Mesendoderm (in vitro differentiated cells): ENCODE measurements around the gene NUAK2.

ENCODE experiments used
- DNase-seq: peaks from one replicate; pipeline ENCODE4 v3.0.0; 2013
- H2AK5ac ChIP-seq: 2 replicates; pipeline ENCODE4 v1.6.1; 2013; ENCODE audit warnings: low read length, inconsistent platforms
- H2BK120ac ChIP-seq: 2 replicates; pipeline ENCODE4 v1.6.1; 2013; ENCODE audit warnings: low read depth, mild to moderate bottlenecking, low read length, moderate library complexity, mixed read lengths
- H2BK15ac ChIP-seq: replicated peaks from 2 replicates; pipeline ENCODE4 v1.6.1; 2013; ENCODE audit warnings: low read depth, mild to moderate bottlenecking, moderate library complexity
- H2BK5ac ChIP-seq: 2 replicates; pipeline ENCODE4 v1.6.1; 2013; ENCODE audit warnings: low read length, inconsistent platforms
- H3K18ac ChIP-seq: 2 replicates; pipeline ENCODE4 v1.6.1; 2013; ENCODE audit warnings: mild to moderate bottlenecking, low read length, mixed read lengths
- H3K23ac ChIP-seq: one replicate; pipeline ENCODE4 v1.6.1; 2013; ENCODE audit warnings: low read length
- H3K27ac ChIP-seq: 2 replicates; pipeline ENCODE4 v1.5.1; 2013; ENCODE audit warnings: low read depth, mild to moderate bottlenecking, inconsistent platforms, low read length, moderate library complexity
- H3K27me3 ChIP-seq: 2 replicates; pipeline ENCODE4 v1.6.1; 2013; ENCODE audit warnings: low read length, control low read depth, mild to moderate bottlenecking, inconsistent platforms; ENCODE audit not compliant: insufficient read depth, poor library complexity
- H3K36me3 ChIP-seq: 2 replicates; pipeline ENCODE4 v1.6.1; 2013; ENCODE audit warnings: low read length, inconsistent platforms; ENCODE audit not compliant: control insufficient read depth, insufficient read depth
- H3K4ac ChIP-seq: one replicate; pipeline ENCODE4 v1.6.1; 2013; ENCODE audit warnings: low read depth, mild to moderate bottlenecking, low read length, moderate library complexity
- H3K4me1 ChIP-seq: 2 replicates; pipeline ENCODE4 v1.6.1; 2013; ENCODE audit warnings: low read depth, low read length, inconsistent platforms; ENCODE audit not compliant: control insufficient read depth
- H3K4me2 ChIP-seq: 2 replicates; pipeline ENCODE4 v1.6.1; 2013; ENCODE audit warnings: low read length
- H3K4me3 ChIP-seq: 2 replicates; pipeline ENCODE4 v1.5.1; 2013; ENCODE audit warnings: mild to moderate bottlenecking, low read length
- H3K56ac ChIP-seq: one replicate; pipeline ENCODE4 v1.6.1; 2013; ENCODE audit warnings: low read length
- H3K79me1 ChIP-seq: 2 replicates; pipeline ENCODE4 v1.6.1; 2013; ENCODE audit warnings: low read length, inconsistent platforms
- H3K79me2 ChIP-seq: 2 replicates; pipeline ENCODE4 v1.6.1; 2013; ENCODE audit warnings: mild to moderate bottlenecking, low read length; ENCODE audit not compliant: control insufficient read depth, insufficient read depth
- H3K9ac ChIP-seq: 2 replicates; pipeline ENCODE4 v1.6.1; 2013; ENCODE audit warnings: low read length, inconsistent platforms
- H4K5ac ChIP-seq: one replicate; pipeline ENCODE4 v1.6.1; 2013; ENCODE audit warnings: low read length
- H4K8ac ChIP-seq: one replicate; pipeline ENCODE4 v1.6.1; 2013; ENCODE audit warnings: low read depth, mild to moderate bottlenecking, control low read depth, low read length, moderate library complexity
- WGBS: extraction: QIAGEN DNeasy Blood & Tissue Kit; methylation state at CpG from one replicate; pipeline ENCODE4 v1.1.7; 2013; ENCODE audit warnings: low lambda C conversion rate, missing lambda C conversion rate; ENCODE audit not compliant: insufficient coverage; ENCODE audit errors: extremely low coverage; 5-methylcytosine and 5-hydroxymethylcytosine counted together

NUAK2 gene

DNA sequence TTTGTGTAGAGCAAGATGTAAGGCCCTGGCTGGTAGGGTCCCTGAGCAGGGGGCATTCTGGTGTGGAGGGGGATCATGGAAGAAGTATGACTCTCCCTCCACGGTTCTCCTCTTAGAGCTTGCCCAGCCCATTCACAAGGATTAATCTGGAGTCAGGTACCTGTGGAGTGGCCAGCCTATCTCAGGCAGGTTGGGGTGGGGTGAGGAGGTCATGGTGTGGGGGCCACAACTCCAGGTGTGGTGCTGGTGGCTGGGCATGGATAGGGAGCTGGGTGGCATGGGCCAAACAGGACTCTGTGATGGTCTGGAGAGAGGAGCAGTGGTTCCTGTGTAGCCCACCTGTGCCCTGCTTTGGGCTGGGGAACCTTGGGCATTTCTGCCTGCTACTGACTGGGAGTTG is 61.5 kb downstream of the NUAK2 start:
- Histone ChIP-seq H3K27me3 (no peaks in the 10 kb centered on the region), H3K79me2 (no peaks in the 10 kb centered on the region), H2AK5ac (no peak overlapping the region), H3K4me3 (no peak overlapping the region), H3K4me2 (no peak overlapping the region), H3K56ac (peak overlapping the region; percentile 17), H3K9ac (no peak overlapping the region), H3K18ac (no peak overlapping the region), H3K79me1 (no peaks in the 10 kb centered on the region), H3K4ac (no peak overlapping the region), H3K4me1 (peaks cover 3% of the 10 kb centered on the region), H3K27ac (no peak overlapping the region), H4K5ac (no peak overlapping the region), H2BK120ac (no peak overlapping the region), H4K8ac (no peak overlapping the region), H3K23ac (no peak overlapping the region), H3K36me3 (no peaks in the 10 kb centered on the region), H2BK5ac (no peak overlapping the region), H2BK15ac (no peak overlapping the region)
- no CpG with 5 or more reads among the region's 1 CpG for WGBS
- DNase-seq, result no peak

DNA sequence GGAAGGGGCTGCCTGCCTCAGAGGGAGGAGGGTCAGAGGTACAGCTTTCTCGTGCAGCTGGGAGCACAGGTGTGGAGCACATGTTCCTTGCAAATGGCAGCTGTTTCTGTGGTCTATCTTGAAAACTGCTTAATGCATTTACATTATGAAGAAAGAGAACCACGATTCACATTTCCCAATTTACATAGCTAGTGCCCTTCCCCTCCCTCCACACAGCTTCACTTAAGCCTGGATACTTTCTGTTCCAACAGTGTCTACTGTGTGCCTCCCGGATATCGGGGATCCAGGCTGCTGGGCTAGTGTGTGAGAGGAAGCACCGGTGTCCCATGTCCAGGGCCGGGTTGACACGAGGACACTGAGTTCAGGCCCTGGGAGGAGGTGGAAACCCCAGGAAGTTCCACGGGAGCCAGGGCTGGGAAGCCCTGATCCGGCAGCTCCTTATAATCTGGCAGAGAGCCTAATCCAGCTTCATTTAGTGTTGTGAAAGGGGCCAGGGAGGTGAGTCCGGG is 62.2 kb downstream of the NUAK2 start:
- Histone ChIP-seq H3K23ac (no peak overlapping the region), H4K8ac (no peak overlapping the region), H3K9ac (no peak overlapping the region), H3K4me2 (no peak overlapping the region), H3K27ac (no peak overlapping the region), H3K4me1 (peaks cover 3% of the 10 kb centered on the region), H3K27me3 (no peaks in the 10 kb centered on the region), H3K56ac (peak overlapping the region; percentile 17), H2BK120ac (no peak overlapping the region), H4K5ac (no peak overlapping the region), H2BK5ac (no peak overlapping the region), H2AK5ac (no peak overlapping the region), H3K4ac (no peak overlapping the region), H3K18ac (no peak overlapping the region), H3K79me1 (no peaks in the 10 kb centered on the region), H2BK15ac (no peak overlapping the region), H3K36me3 (no peaks in the 10 kb centered on the region), H3K4me3 (no peak overlapping the region), H3K79me2 (no peaks in the 10 kb centered on the region)
- no peak for DNase-seq
- no CpG with 5 or more reads among the region's 10 CpGs for WGBS

DNA sequence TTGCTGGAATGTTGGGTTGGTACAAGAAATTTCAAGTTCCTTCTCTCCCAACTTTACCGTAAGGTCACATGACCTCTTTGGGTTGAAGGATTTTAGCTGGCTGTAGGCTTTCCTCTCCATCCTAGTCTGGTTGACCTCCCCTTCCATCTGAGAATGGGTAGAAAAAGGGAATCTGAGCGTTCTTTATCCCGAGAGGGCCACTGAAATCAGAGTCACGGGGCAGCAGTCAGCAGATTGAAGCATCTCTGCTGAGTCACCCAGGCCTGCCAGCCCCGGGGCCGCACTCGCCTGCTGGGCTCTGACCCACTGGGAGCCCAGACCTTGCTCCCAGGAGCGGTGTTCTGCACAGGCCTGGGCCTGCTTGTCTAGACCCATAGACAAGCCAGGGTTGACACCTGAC is 62.8 kb downstream of the NUAK2 start:
- Histone ChIP-seq H3K23ac (no peak overlapping the region), H2BK120ac (no peak overlapping the region), H3K56ac (no peak overlapping the region), H2BK15ac (no peak overlapping the region), H3K4me1 (peaks cover 3% of the 10 kb centered on the region), H3K27ac (no peak overlapping the region), H3K4ac (peak overlapping the region; percentile 24), H3K27me3 (no peaks in the 10 kb centered on the region), H4K5ac (no peak overlapping the region), H4K8ac (no peak overlapping the region), H3K9ac (no peak overlapping the region), H3K79me2 (no peaks in the 10 kb centered on the region), H3K4me2 (no peak overlapping the region), H3K36me3 (no peaks in the 10 kb centered on the region), H2BK5ac (no peak overlapping the region), H3K4me3 (no peak overlapping the region), H2AK5ac (no peak overlapping the region), H3K79me1 (no peaks in the 10 kb centered on the region), H3K18ac (no peak overlapping the region)
- no CpG with 5 or more reads among the region's 8 CpGs for WGBS
- peak; percentile 42 for DNase-seq

DNA sequence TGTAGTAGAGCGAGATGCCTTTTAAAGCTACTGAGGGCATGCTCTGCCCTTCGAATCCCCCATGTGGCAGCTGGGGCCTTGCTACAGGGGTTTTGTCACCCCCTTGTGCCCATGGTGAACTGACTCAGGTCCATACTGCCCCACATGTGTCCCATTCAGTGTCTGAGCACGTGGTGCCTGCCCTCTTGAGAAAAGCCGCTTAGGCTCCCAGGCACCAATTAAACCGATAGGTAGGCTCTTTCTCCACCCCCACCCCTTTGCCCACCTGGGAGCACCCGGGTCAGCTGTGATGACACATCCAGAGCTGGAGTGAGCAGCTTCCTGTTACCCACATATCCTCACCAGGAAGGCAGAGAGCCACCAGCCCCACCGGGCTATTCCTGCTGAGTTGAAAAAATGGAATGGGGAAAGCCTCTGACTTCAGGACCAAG is 63.3 kb downstream of the NUAK2 start:
- Histone ChIP-seq H3K9ac (no peak overlapping the region), H3K36me3 (no peaks in the 10 kb centered on the region), H3K27me3 (no peaks in the 10 kb centered on the region), H3K27ac (no peak overlapping the region), H3K4me1 (peaks cover 3% of the 10 kb centered on the region), H3K79me1 (no peaks in the 10 kb centered on the region), H2BK15ac (no peak overlapping the region), H2BK120ac (no peak overlapping the region), H2AK5ac (no peak overlapping the region), H3K4ac (peak overlapping the region; percentile 24), H4K5ac (no peak overlapping the region), H3K23ac (no peak overlapping the region), H3K4me2 (no peak overlapping the region), H3K4me3 (no peak overlapping the region), H3K79me2 (no peaks in the 10 kb centered on the region), H3K56ac (no peak overlapping the region), H3K18ac (no peak overlapping the region), H2BK5ac (no peak overlapping the region), H4K8ac (no peak overlapping the region)
- WGBS, result no CpG with 5 or more reads among the region's 7 CpGs
- no peak for DNase-seq

DNA sequence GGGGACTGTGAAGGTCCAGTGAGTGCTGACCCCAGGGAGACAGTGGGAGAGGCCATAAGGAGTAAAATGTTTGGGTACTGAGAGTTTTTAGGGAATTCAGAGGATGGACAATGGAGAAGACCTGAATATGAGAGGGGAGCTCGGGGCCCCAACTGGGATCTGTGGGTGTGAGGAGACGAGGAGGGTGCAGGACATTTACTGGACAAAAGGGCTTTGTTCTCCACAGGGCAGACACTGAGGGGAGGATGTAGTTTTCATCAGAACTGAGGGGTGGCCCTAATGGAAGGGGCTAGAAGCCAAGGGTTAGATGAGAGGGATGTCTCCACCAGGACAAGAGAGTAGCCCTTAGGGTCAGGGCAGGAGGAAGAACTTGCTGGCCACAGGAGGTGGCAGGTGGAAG is 63.8 kb downstream of the NUAK2 start:
- no peak overlapping the region for H2AK5ac ChIP-seq
- no peak overlapping the region for H3K23ac ChIP-seq
- no peak overlapping the region for H3K4me3 ChIP-seq
- no peak overlapping the region for H3K27ac ChIP-seq
- H2BK15ac ChIP-seq, result no peak overlapping the region
- H3K4ac ChIP-seq, result no peak overlapping the region
- DNase-seq, result no peak
- H3K9ac ChIP-seq, result no peak overlapping the region
- H3K27me3 ChIP-seq, result no peaks in the 10 kb centered on the region
- H3K18ac ChIP-seq, result no peak overlapping the region
- H2BK120ac ChIP-seq, result no peak overlapping the region
- WGBS, result no CpG with 5 or more reads among the region's 2 CpGs
- H2BK5ac ChIP-seq, result no peak overlapping the region
- no peak overlapping the region for H3K4me2 ChIP-seq
- peaks cover 3% of the 10 kb centered on the region for H3K4me1 ChIP-seq
- H4K8ac ChIP-seq, result no peak overlapping the region
- H3K56ac ChIP-seq, result no peak overlapping the region
- H3K79me1 ChIP-seq, result no peaks in the 10 kb centered on the region
- H4K5ac ChIP-seq, result no peak overlapping the region
- no peaks in the 10 kb centered on the region for H3K36me3 ChIP-seq
- H3K79me2 ChIP-seq, result no peaks in the 10 kb centered on the region

DNA sequence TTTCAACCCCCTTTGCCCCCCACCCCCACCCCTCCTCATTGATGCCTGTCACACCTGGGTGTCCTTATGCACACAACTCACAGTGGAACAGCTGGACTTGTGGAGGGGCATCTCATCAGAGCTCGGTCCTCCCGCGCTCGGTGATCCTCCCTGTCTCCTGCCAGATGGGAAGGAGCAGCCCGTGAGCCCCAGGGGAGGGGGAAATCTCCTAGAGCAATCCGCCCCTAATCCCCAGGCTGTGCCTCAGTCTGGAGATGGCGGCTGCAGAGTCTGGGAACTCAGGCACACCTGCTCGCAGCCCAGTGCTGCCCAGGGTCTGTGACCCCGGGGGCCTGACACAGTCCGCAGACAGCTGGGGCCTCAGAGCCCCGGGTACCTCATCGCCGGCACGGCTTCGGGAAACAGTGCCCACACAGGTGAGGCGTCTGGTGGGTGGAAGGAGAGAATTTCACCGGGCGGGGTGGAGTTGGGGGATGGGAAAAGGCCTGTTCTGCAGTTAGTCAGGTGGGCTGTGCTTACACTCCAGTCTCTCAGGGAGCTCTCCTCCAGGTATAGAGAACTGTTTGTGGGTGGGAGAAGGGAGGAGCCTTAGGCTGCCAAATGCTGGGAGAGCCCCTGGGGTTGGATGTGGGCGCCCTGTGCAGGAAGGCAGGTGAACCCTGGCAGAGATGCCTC is 64.5 kb downstream of the NUAK2 start:
- H3K4me1 ChIP-seq, result no peaks in the 10 kb centered on the region
- H3K18ac ChIP-seq, result no peak overlapping the region
- H4K8ac ChIP-seq, result no peak overlapping the region
- H3K56ac ChIP-seq, result no peak overlapping the region
- H3K4me3 ChIP-seq, result no peak overlapping the region
- H3K27ac ChIP-seq, result no peak overlapping the region
- no peak overlapping the region for H2BK5ac ChIP-seq
- H2BK15ac ChIP-seq, result no peak overlapping the region
- no peak overlapping the region for H3K9ac ChIP-seq
- H3K4ac ChIP-seq, result no peak overlapping the region
- no CpG with 5 or more reads among the region's 19 CpGs for WGBS
- DNase-seq, result no peak
- no peak overlapping the region for H2AK5ac ChIP-seq
- H3K23ac ChIP-seq, result no peak overlapping the region
- no peak overlapping the region for H4K5ac ChIP-seq
- no peak overlapping the region for H3K4me2 ChIP-seq
- H3K36me3 ChIP-seq, result no peaks in the 10 kb centered on the region
- H3K79me2 ChIP-seq, result no peaks in the 10 kb centered on the region
- no peak overlapping the region for H2BK120ac ChIP-seq
- no peaks in the 10 kb centered on the region for H3K27me3 ChIP-seq
- no peaks in the 10 kb centered on the region for H3K79me1 ChIP-seq
